GM23338 (cell line): ENCODE measurements around the gene MIPEP. TPM values are rescaled to one million over a fixed set of nuclear protein-coding genes. Genes with fewer than 3 reads are reported as not detected.

Experiments
- ATAC-seq: fragments of 200-7000 bp; cut with Tn5 transposase; 3 replicates; pipeline ENCODE4 v1.9.1; 2020
- DNase-seq: peaks from one replicate; pipeline ENCODE4 v3.0.0-alpha.2; 2015; ENCODE audit warnings: low spot score
- H2AFZ ChIP-seq: fragments of 200-600 bp; sonication (generic); 2 replicates; pipeline ENCODE4 v1.8.0; 2016; ENCODE audit warnings: antibody characterized with exemption, mild to moderate bottlenecking, moderate library complexity
- H3F3A ChIP-seq: fragments of 200-600 bp; sonication (generic); replicated peaks from 2 replicates; pipeline ENCODE4 v1.8.0; 2017; ENCODE audit warnings: antibody characterized with exemption, mixed run types, low read depth
- H3K27ac ChIP-seq: fragments of 200-600 bp; sonication (generic); 2 replicates; pipeline ENCODE4 v1.6.1; 2016; ENCODE audit warnings: low read depth
- H3K27me3 ChIP-seq: fragments of 200-600 bp; sonication (generic); 2 replicates; pipeline ENCODE4 v1.8.0; 2016; ENCODE audit warnings: mild to moderate bottlenecking, mixed run types, moderate library complexity; ENCODE audit not compliant: insufficient read depth
- H3K36me3 ChIP-seq: fragments of 200-600 bp; sonication (generic); 2 replicates; pipeline ENCODE4 v1.8.0; 2016; ENCODE audit warnings: mild to moderate bottlenecking; ENCODE audit not compliant: insufficient read depth
- H3K4me1 ChIP-seq: fragments of 200-600 bp; sonication (generic); 2 replicates; pipeline ENCODE4 v1.8.0; 2016; ENCODE audit warnings: mild to moderate bottlenecking, moderate library complexity; ENCODE audit not compliant: insufficient read depth
- H3K4me2 ChIP-seq: fragments of 200-600 bp; sonication (generic); 2 replicates; pipeline ENCODE4 v1.7.1; 2017; ENCODE audit warnings: mixed run types
- H3K4me3 ChIP-seq: fragments of 200-600 bp; sonication (generic); 2 replicates; pipeline ENCODE4 v1.6.1; 2016; ENCODE audit warnings: mixed run types
- H3K79me2 ChIP-seq: fragments of 200-600 bp; sonication (generic); replicated peaks from 2 replicates; pipeline ENCODE4 v1.8.0; 2017; ENCODE audit warnings: mild to moderate bottlenecking; ENCODE audit not compliant: insufficient read depth
- H3K9me2 ChIP-seq: fragments of 200-600 bp; sonication (generic); 2 replicates; pipeline ENCODE4 v1.8.0; 2017; ENCODE audit not compliant: insufficient read depth
- H4K20me1 ChIP-seq: fragments of 200-600 bp; sonication (generic); replicated peaks from 2 replicates; pipeline ENCODE4 v1.8.0; 2017; ENCODE audit warnings: mild to moderate bottlenecking; ENCODE audit not compliant: insufficient read depth
- H3K27ac Mint-ChIP-seq: 2 replicates; pipeline ENCODE4 v1.8.0; 2020; ENCODE audit warnings: inconsistent platforms, mild to moderate bottlenecking, moderate library complexity, mixed read lengths
- H3K27me3 Mint-ChIP-seq: 3 replicates; pipeline ENCODE4 v1.8.0; 2022; ENCODE audit warnings: low read depth, mild to moderate bottlenecking, moderate library complexity, mixed read lengths, inconsistent platforms; ENCODE audit not compliant: insufficient read depth, poor library complexity
- H3K36me3 Mint-ChIP-seq: 3 replicates; pipeline ENCODE4 v1.8.0; 2021; ENCODE audit warnings: low read depth, mild to moderate bottlenecking, inconsistent platforms, moderate library complexity, mixed read lengths
- H3K4me1 Mint-ChIP-seq: 3 replicates; pipeline ENCODE4 v1.8.0; 2020; ENCODE audit warnings: mild to moderate bottlenecking, inconsistent platforms, mixed read lengths
- H3K4me3 Mint-ChIP-seq: 3 replicates; pipeline ENCODE4 v1.8.0; 2021; ENCODE audit warnings: moderate library complexity, mild to moderate bottlenecking, inconsistent platforms, mixed read lengths
- H3K9me3 Mint-ChIP-seq: 3 replicates; pipeline ENCODE4 v1.8.0; 2020; ENCODE audit warnings: moderate library complexity, mild to moderate bottlenecking, inconsistent platforms, mixed read lengths
- CREB1 ChIP-seq: fragments of 250-450 bp; sonication (Bioruptor Pico); IDR thresholded peaks from 2 replicates; pipeline ENCODE4 v1.5.0; 2020; ENCODE audit warnings: low read depth, mild to moderate bottlenecking, moderate library complexity
- CTCF ChIP-seq, 2 experiments: fragments of 200-600 bp in 1 of 2; sonication (generic) in 1 of 2; conservative IDR thresholded peaks; 2 replicates each; pipeline versions ENCODE4 v1.5.1 to v1.6.1; 2016 to 2017; ENCODE audit warnings: antibody characterized with exemption in 2 of 2, low read depth in 2 of 2, mild to moderate bottlenecking in 2 of 2, moderate library complexity in 1 of 2
- ETS1 ChIP-seq: IDR thresholded peaks from 2 replicates; pipeline ENCODE4 v1.6.1; 2016; ENCODE audit warnings: antibody characterized with exemption
- EZH2 ChIP-seq: fragments of 200-600 bp; sonication (generic); IDR thresholded peaks from one replicate; pipeline ENCODE4 v1.8.0; 2017; ENCODE audit warnings: antibody characterized with exemption, mild to moderate bottlenecking, low read depth; ENCODE audit not compliant: unreplicated experiment
- EZH2phosphoT487 ChIP-seq: fragments of 200-600 bp; sonication (generic); IDR thresholded peaks from one replicate; pipeline ENCODE4 v1.8.1; 2018; ENCODE audit warnings: antibody characterized with exemption; ENCODE audit not compliant: unreplicated experiment
- JUNB ChIP-seq: IDR thresholded peaks from one replicate; pipeline ENCODE4 v1.6.1; 2016; ENCODE audit warnings: antibody characterized with exemption; ENCODE audit not compliant: unreplicated experiment
- NANOG ChIP-seq: IDR thresholded peaks from 2 replicates; pipeline ENCODE4 v1.6.1; 2016; ENCODE audit warnings: antibody characterized with exemption, borderline replicate concordance
- POLR2AphosphoS5 ChIP-seq: IDR thresholded peaks from 2 replicates; pipeline ENCODE4 v1.6.1; 2016; ENCODE audit warnings: antibody characterized with exemption, low read depth
- STAT1 ChIP-seq: IDR thresholded peaks from one replicate; pipeline ENCODE4 v1.6.1; 2016; ENCODE audit warnings: antibody characterized with exemption; ENCODE audit not compliant: unreplicated experiment
- ZNF114 ChIP-seq: fragments of 250-450 bp; sonication (Bioruptor Pico); IDR thresholded peaks from 2 replicates; pipeline ENCODE4 v1.5.0; 2020; ENCODE audit warnings: mild to moderate bottlenecking, moderate library complexity
- ZNF331 ChIP-seq: fragments of 250-450 bp; sonication (Bioruptor Pico); IDR thresholded peaks from 2 replicates; pipeline ENCODE4 v1.5.0; 2020; ENCODE audit warnings: low read depth, mild to moderate bottlenecking, moderate library complexity
- ZNF462 ChIP-seq: fragments of 250-450 bp; sonication (Bioruptor Pico); IDR thresholded peaks from 2 replicates; pipeline ENCODE4 v1.5.0; 2020; ENCODE audit warnings: mild to moderate bottlenecking, moderate library complexity
- polyA plus RNA-seq: library from polyadenylated mRNA; unstranded; fragments of >200 nt; fragmentation: Nextera tagmentation; extraction: Ambion mirVana; gene quantifications from 2 replicates; pipeline ENCODE4 v1.2.1, GENCODE V29; 2016
- total RNA-seq: library from RNA; depleted of rRNA; stranded (reverse); fragments of >200 nt; shearing (Covaris generic); gene quantifications from 2 replicates; pipeline ENCODE4 v1.2.3, GENCODE V29; 2014
- TF ChIP-seq, protein P1 (sequence below): IDR thresholded peaks from one replicate; pipeline ENCODE4 v1.6.1; 2018; ENCODE audit warnings: antibody characterized with exemption; ENCODE audit not compliant: unreplicated experiment

Gene MIPEP
- total and polyA plus RNA-seq, 2 experiments from 2014 or later = 20.8 to 22.5 TPM

GRCh38 chr13:23934520-23934919 is 45.3 kb upstream of the MIPEP start:
- DNase-seq (no peak), ATAC-seq (no peak)
- Histone ChIP-seq H3K36me3 (no peaks in the 10 kb centered on the region), H3F3A (no peaks in the 10 kb centered on the region), H3K4me1 (no peaks in the 10 kb centered on the region), H3K9me2 (no peaks in the 10 kb centered on the region), H3K4me2 (no peak overlapping the region), H2AFZ (no peak overlapping the region), H4K20me1 (no peaks in the 10 kb centered on the region), H3K27ac (no peak overlapping the region), H3K79me2 (no peaks in the 10 kb centered on the region), H3K4me3 (no peak overlapping the region), H3K27me3 (no peaks in the 10 kb centered on the region)
- Mint-ChIP-seq H3K27ac (no peak overlapping the region), H3K9me3 (peaks cover 16% of the 10 kb centered on the region; the same call in 2 of the 3 replicates), H3K36me3 (peaks cover 7% of the 10 kb centered on the region; the same call in 2 of the 3 replicates), H3K4me1 (no peaks in the 10 kb centered on the region), H3K4me3 (no peak overlapping the region), H3K27me3 (peaks cover 3% of the 10 kb centered on the region)
- no peak for TF ChIP-seq STAT1
- no peak for TF ChIP-seq EZH2phosphoT487
- no peak for TF ChIP-seq NANOG
- TF ChIP-seq ZNF331 (CRISPR knock-in tag) = no peak
- TF ChIP-seq ZNF114 (CRISPR knock-in tag) = no peak
- no peak for TF ChIP-seq JUNB
- no peak for TF ChIP-seq CTCF (conservative IDR thresholded peaks at IDR 0.05; ENCODE audit: low read depth in 2 of 2)
- TF ChIP-seq ETS1 = no peak
- TF ChIP-seq CREB1 (CRISPR knock-in tag) = no peak
- no peak for TF ChIP-seq POLR2AphosphoS5
- no peak for TF ChIP-seq ZNF462 (CRISPR knock-in tag)
- TF ChIP-seq EZH2 = no peak
- TF ChIP-seq, protein P1, sequence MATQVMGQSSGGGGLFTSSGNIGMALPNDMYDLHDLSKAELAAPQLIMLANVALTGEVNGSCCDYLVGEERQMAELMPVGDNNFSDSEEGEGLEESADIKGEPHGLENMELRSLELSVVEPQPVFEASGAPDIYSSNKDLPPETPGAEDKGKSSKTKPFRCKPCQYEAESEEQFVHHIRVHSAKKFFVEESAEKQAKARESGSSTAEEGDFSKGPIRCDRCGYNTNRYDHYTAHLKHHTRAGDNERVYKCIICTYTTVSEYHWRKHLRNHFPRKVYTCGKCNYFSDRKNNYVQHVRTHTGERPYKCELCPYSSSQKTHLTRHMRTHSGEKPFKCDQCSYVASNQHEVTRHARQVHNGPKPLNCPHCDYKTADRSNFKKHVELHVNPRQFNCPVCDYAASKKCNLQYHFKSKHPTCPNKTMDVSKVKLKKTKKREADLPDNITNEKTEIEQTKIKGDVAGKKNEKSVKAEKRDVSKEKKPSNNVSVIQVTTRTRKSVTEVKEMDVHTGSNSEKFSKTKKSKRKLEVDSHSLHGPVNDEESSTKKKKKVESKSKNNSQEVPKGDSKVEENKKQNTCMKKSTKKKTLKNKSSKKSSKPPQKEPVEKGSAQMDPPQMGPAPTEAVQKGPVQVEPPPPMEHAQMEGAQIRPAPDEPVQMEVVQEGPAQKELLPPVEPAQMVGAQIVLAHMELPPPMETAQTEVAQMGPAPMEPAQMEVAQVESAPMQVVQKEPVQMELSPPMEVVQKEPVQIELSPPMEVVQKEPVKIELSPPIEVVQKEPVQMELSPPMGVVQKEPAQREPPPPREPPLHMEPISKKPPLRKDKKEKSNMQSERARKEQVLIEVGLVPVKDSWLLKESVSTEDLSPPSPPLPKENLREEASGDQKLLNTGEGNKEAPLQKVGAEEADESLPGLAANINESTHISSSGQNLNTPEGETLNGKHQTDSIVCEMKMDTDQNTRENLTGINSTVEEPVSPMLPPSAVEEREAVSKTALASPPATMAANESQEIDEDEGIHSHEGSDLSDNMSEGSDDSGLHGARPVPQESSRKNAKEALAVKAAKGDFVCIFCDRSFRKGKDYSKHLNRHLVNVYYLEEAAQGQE = no peak
